MM.1S (cell line): ENCODE results near the gene CYP39A1.

Experiments used
- DNase-seq: peaks from one replicate; pipeline ENCODE4 v3.0.0-alpha.2; 2015
- H2AFZ ChIP-seq: fragments of 300-600 bp; sonication (generic); 2 replicates; pipeline ENCODE4 v1.6.0; 2016; ENCODE audit warnings: antibody characterized with exemption, low read length
- H3F3A ChIP-seq: fragments of 300-600 bp; sonication (generic); 2 replicates; pipeline ENCODE4 v1.6.1; 2016; ENCODE audit warnings: mild to moderate bottlenecking, antibody characterized with exemption, low read length, moderate library complexity, mixed read lengths; ENCODE audit not compliant: insufficient read depth
- H3K27ac ChIP-seq: fragments of 300-600 bp; sonication (generic); 2 replicates; pipeline ENCODE4 v1.5.1; 2016; ENCODE audit warnings: mild to moderate bottlenecking, low read length
- H3K27me3 ChIP-seq: fragments of 300-600 bp; sonication (generic); replicated peaks from 2 replicates; pipeline ENCODE4 v1.6.0; 2016; ENCODE audit warnings: low read length; ENCODE audit not compliant: insufficient read depth
- H3K36me3 ChIP-seq: fragments of 300-600 bp; sonication (generic); replicated peaks from 2 replicates; pipeline ENCODE4 v1.6.1; 2016; ENCODE audit warnings: mild to moderate bottlenecking, low read length, mixed read lengths; ENCODE audit not compliant: insufficient read depth
- H3K4me1 ChIP-seq: fragments of 300-600 bp; sonication (generic); 2 replicates; pipeline ENCODE4 v1.6.1; 2016; ENCODE audit warnings: low read length, mixed read lengths
- H3K4me2 ChIP-seq: fragments of 300-600 bp; sonication (generic); 2 replicates; pipeline ENCODE4 v1.6.0; 2016; ENCODE audit warnings: low read depth, low read length
- H3K4me3 ChIP-seq: fragments of 300-600 bp; sonication (generic); 2 replicates; pipeline ENCODE4 v1.5.1; 2016; ENCODE audit warnings: low read length, mixed read lengths
- H3K79me2 ChIP-seq: fragments of 300-600 bp; sonication (generic); 2 replicates; pipeline ENCODE4 v1.6.1; 2016; ENCODE audit warnings: mixed run types, low read length, mixed read lengths
- H3K9ac ChIP-seq: fragments of 300-600 bp; sonication (generic); 2 replicates; pipeline ENCODE4 v1.6.1; 2016; ENCODE audit warnings: low read length, mixed read lengths
- H3K9me2 ChIP-seq: fragments of 300-600 bp; sonication (generic); replicated peaks from 2 replicates; pipeline ENCODE4 v1.6.1; 2016; ENCODE audit warnings: mild to moderate bottlenecking, low read length, mixed read lengths; ENCODE audit not compliant: insufficient read depth
- H3K9me3 ChIP-seq: fragments of 300-600 bp; sonication (generic); replicated peaks from 2 replicates; pipeline ENCODE4 v1.6.1; 2016; ENCODE audit warnings: mild to moderate bottlenecking, low read length, mixed read lengths; ENCODE audit not compliant: insufficient read depth
- H4K20me1 ChIP-seq: fragments of 300-600 bp; sonication (generic); 2 replicates; pipeline ENCODE4 v1.6.1; 2016; ENCODE audit warnings: mild to moderate bottlenecking, low read length, moderate library complexity, mixed read lengths; ENCODE audit not compliant: insufficient read depth
- CTCF ChIP-seq: fragments of 300-600 bp; sonication (generic); IDR thresholded peaks from 2 replicates; pipeline ENCODE4 v1.5.1; 2016; ENCODE audit warnings: antibody characterized with exemption, low read length, mixed read lengths
- EZH2 ChIP-seq: fragments of 300-600 bp; sonication (generic); optimal IDR thresholded peaks from 2 replicates; pipeline ENCODE3; 2017; ENCODE audit warnings: low read depth, mild to moderate bottlenecking, antibody characterized with exemption, low read length, mixed read lengths
- EZH2phosphoT487 ChIP-seq: fragments of 300-600 bp; sonication (generic); IDR thresholded peaks from 2 replicates; pipeline ENCODE4 v1.6.1; 2018; ENCODE audit warnings: antibody characterized with exemption, low read length

Gene CYP39A1

GRCh38 chr6:46521464-46521971, 131.1 kb downstream of the CYP39A1 start:
- no peak overlapping the region for H3K4me3 ChIP-seq
- no peak for TF ChIP-seq EZH2
- TF ChIP-seq EZH2phosphoT487: no peak
- H3K4me2 ChIP-seq: no peak overlapping the region
- no peaks in the 10 kb centered on the region for H4K20me1 ChIP-seq
- H3K36me3 ChIP-seq: no peaks in the 10 kb centered on the region
- no peak overlapping the region for H3K9ac ChIP-seq
- no peaks in the 10 kb centered on the region for H3K79me2 ChIP-seq
- H3K27ac ChIP-seq: no peak overlapping the region
- H2AFZ ChIP-seq: no peak overlapping the region
- no peaks in the 10 kb centered on the region for H3K9me2 ChIP-seq
- H3K4me1 ChIP-seq: no peaks in the 10 kb centered on the region
- H3F3A ChIP-seq: no peaks in the 10 kb centered on the region
- H3K27me3 ChIP-seq: no peaks in the 10 kb centered on the region
- no peak for DNase-seq
- H3K9me3 ChIP-seq: no peaks in the 10 kb centered on the region

GRCh38 chr6:46517202-46517601, 135.4 kb downstream of the CYP39A1 start:
- no peak for DNase-seq
- Histone ChIP-seq H3K4me1 (no peaks in the 10 kb centered on the region), H3K9ac (no peak overlapping the region), H3K27me3 (no peaks in the 10 kb centered on the region), H3K4me3 (no peak overlapping the region), H3K79me2 (no peaks in the 10 kb centered on the region), H2AFZ (no peak overlapping the region), H3K27ac (no peak overlapping the region), H3K9me3 (no peaks in the 10 kb centered on the region), H3F3A (no peaks in the 10 kb centered on the region), H3K4me2 (no peak overlapping the region), H3K9me2 (no peaks in the 10 kb centered on the region), H3K36me3 (no peaks in the 10 kb centered on the region), H4K20me1 (no peaks in the 10 kb centered on the region)
- no peak for TF ChIP-seq CTCF
- no peak for TF ChIP-seq EZH2phosphoT487
- TF ChIP-seq EZH2: no peak

- Histone ChIP-seq H3K27me3 (no peaks in the 10 kb centered on the region), H3K36me3 (no peaks in the 10 kb centered on the region), H3K9me3 (no peaks in the 10 kb centered on the region), H2AFZ (no peak overlapping the region), H3K79me2 (no peaks in the 10 kb centered on the region), H3F3A (no peaks in the 10 kb centered on the region), H3K27ac (no peak overlapping the region), H3K9me2 (no peaks in the 10 kb centered on the region), H3K4me3 (no peak overlapping the region), H3K4me2 (no peak overlapping the region), H4K20me1 (no peaks in the 10 kb centered on the region), H3K4me1 (no peaks in the 10 kb centered on the region), H3K9ac (no peak overlapping the region)
- no peak for TF ChIP-seq CTCF
- no peak for TF ChIP-seq EZH2
- no peak for DNase-seq
These were observed 139.1 kb downstream of the CYP39A1 start for GRCh38 chr6:46513533-46513932.

GRCh38 chr6:46511320-46511719, 141.3 kb downstream of the CYP39A1 start:
- Histone ChIP-seq H3K79me2 (no peaks in the 10 kb centered on the region), H3K4me1 (no peaks in the 10 kb centered on the region), H3K27ac (no peak overlapping the region), H4K20me1 (no peaks in the 10 kb centered on the region), H3K36me3 (no peaks in the 10 kb centered on the region), H3K9ac (no peak overlapping the region), H3K27me3 (no peaks in the 10 kb centered on the region), H3K4me2 (no peak overlapping the region), H3K4me3 (no peak overlapping the region), H2AFZ (no peak overlapping the region), H3F3A (no peaks in the 10 kb centered on the region), H3K9me2 (no peaks in the 10 kb centered on the region), H3K9me3 (no peaks in the 10 kb centered on the region)
- TF ChIP-seq EZH2 (no peak), EZH2phosphoT487 (no peak), CTCF (no peak)
- DNase-seq: no peak
